Measurements from ENCODE around the gene PDCD6IP.
"Not testable (repeated sequence)": the region's sequence is repeated elsewhere in the genome, so short reads cannot be mapped to it uniquely, and the experiment has no call there.

The PDCD6IP gene

GRCh38 chr3:33798418-33799201, at the start of gene PDCD6IP:
TSS of gene PDCD6IP (plus strand) at chr3:33798630. CDS start at chr3:33798729, 99 bp downstream.
- peak; percentile 83 to 89 for ATAC-seq

- peak in 1 of 2 donors; percentile 25 for ATAC-seq
These were observed 48.8 kb upstream of the PDCD6IP start for GRCh38 chr3:33749546-33750210.

GRCh38 chr3:33750211-33750548, 48.2 kb upstream of the PDCD6IP start:
- no peak for ATAC-seq

GRCh38 chr3:33751336-33751735, 47.1 kb upstream of the PDCD6IP start:
- peak; percentile 77 to 80 for ATAC-seq

- not testable (repeated sequence) for ATAC-seq
These were observed 44.0 kb upstream of the PDCD6IP start for GRCh38 chr3:33754391-33754790.

- no peak for ATAC-seq
These were observed 40.1 kb upstream of the PDCD6IP start for GRCh38 chr3:33758281-33758680.

GRCh38 chr3:33758864-33759263, 39.6 kb upstream of the PDCD6IP start:
- ATAC-seq = no peak

GRCh38 chr3:33768578-33769330, 29.7 kb upstream of the PDCD6IP start:
- no peak for ATAC-seq

GRCh38 chr3:33773637-33774036, 24.8 kb upstream of the PDCD6IP start:
- no peak for ATAC-seq

GRCh38 chr3:33775363-33775762, 23.1 kb upstream of the PDCD6IP start:
- no peak for ATAC-seq

- no peak for ATAC-seq
These were observed 20.4 kb upstream of the PDCD6IP start for GRCh38 chr3:33777996-33778395.

- no peak for ATAC-seq
These were observed 18.7 kb upstream of the PDCD6IP start for GRCh38 chr3:33779751-33780150.

GRCh38 chr3:33781413-33781812, 17.0 kb upstream of the PDCD6IP start:
- not testable (repeated sequence) for ATAC-seq

GRCh38 chr3:33786565-33787327, 11.7 kb upstream of the PDCD6IP start:
- ATAC-seq = no peak

GRCh38 chr3:33787328-33788009, 11.0 kb upstream of the PDCD6IP start:
- ATAC-seq = peak; percentile 68 to 71

GRCh38 chr3:33789183-33789954, 9.1 kb upstream of the PDCD6IP start:
- no peak for ATAC-seq

GRCh38 chr3:33790091-33790490, 8.3 kb upstream of the PDCD6IP start:
- no peak for ATAC-seq

- ATAC-seq = peak; percentile 80 to 88
These were observed 6.8 kb upstream of the PDCD6IP start for GRCh38 chr3:33791477-33792166.

- ATAC-seq = no peak
These were observed 6.1 kb upstream of the PDCD6IP start for GRCh38 chr3:33792167-33792892.

GRCh38 chr3:33795131-33795530, 3.3 kb upstream of the PDCD6IP start:
- ATAC-seq = no peak

All from activated CD4-positive, CD25-positive, alpha-beta regulatory T cell treated with anti-CD3 and anti-CD28 coated beads, Interleukin-2, amount 50 U/mL, for 24 hours (primary cell).